Loucy (cell line): Measurements from ENCODE around the gene PI4KA.

Experiments
- H2AFZ ChIP-seq: fragments of 200-600 bp; sonication (generic); 2 replicates; pipeline ENCODE4 v1.6.0; 2016; ENCODE audit warnings: antibody characterized with exemption, mild to moderate bottlenecking, low read length, moderate library complexity
- H3F3A ChIP-seq: fragments of 200-600 bp; 2 replicates; pipeline ENCODE4 v1.6.0; 2016; ENCODE audit warnings: antibody characterized with exemption, low read depth, mild to moderate bottlenecking
- H3K27me3 ChIP-seq: fragments of 200-600 bp; sonication (generic); 2 replicates; pipeline ENCODE4 v1.6.1; 2014; ENCODE audit warnings: low read length, mild to moderate bottlenecking; ENCODE audit not compliant: insufficient read depth, poor library complexity, severe bottlenecking
- H3K36me3 ChIP-seq: fragments of 200-600 bp; sonication (generic); 2 replicates; pipeline ENCODE4 v1.6.1; 2016; ENCODE audit warnings: low read length; ENCODE audit not compliant: insufficient read depth
- H3K4me1 ChIP-seq: fragments of 200-600 bp; sonication (generic); 2 replicates; pipeline ENCODE4 v1.5.1; 2014; ENCODE audit warnings: low read length, mild to moderate bottlenecking; ENCODE audit not compliant: insufficient read depth, poor library complexity, severe bottlenecking
- H3K4me2 ChIP-seq: fragments of 200-600 bp; sonication (generic); 2 replicates; pipeline ENCODE4 v1.6.0; 2014; ENCODE audit warnings: antibody characterized with exemption, low read length, low read depth, mild to moderate bottlenecking; ENCODE audit not compliant: poor library complexity, severe bottlenecking
- H3K4me3 ChIP-seq: fragments of 200-600 bp; sonication (generic); 2 replicates; pipeline ENCODE4 v1.5.1; 2014; ENCODE audit warnings: low read length, mild to moderate bottlenecking, mixed read lengths; ENCODE audit not compliant: poor library complexity, severe bottlenecking
- H3K79me2 ChIP-seq: fragments of 200-600 bp; sonication (generic); 2 replicates; pipeline ENCODE4 v1.6.1; 2014; ENCODE audit warnings: low read length; ENCODE audit not compliant: insufficient read depth
- H3K9ac ChIP-seq: fragments of 200-600 bp; sonication (generic); 2 replicates; pipeline ENCODE4 v1.6.0; 2014; ENCODE audit warnings: mild to moderate bottlenecking, low read depth, low read length, moderate library complexity; ENCODE audit not compliant: poor library complexity, severe bottlenecking
- H3K9me2 ChIP-seq: fragments of 200-600 bp; sonication (generic); replicated peaks from 2 replicates; pipeline ENCODE4 v1.6.1; 2016; ENCODE audit warnings: low read depth, low read length, mixed read lengths
- H3K9me3 ChIP-seq: fragments of 200-600 bp; sonication (generic); 2 replicates; pipeline ENCODE4 v1.6.1; 2014; ENCODE audit warnings: mild to moderate bottlenecking, antibody characterized with exemption, low read length, low read depth; ENCODE audit not compliant: insufficient read depth
- H4K20me1 ChIP-seq: fragments of 200-600 bp; sonication (generic); 2 replicates; pipeline ENCODE4 v1.6.0; 2014; ENCODE audit warnings: antibody characterized with exemption, low read length, mild to moderate bottlenecking; ENCODE audit not compliant: insufficient read depth, poor library complexity, severe bottlenecking
- EZH2phosphoT487 ChIP-seq: fragments of 200-600 bp; IDR thresholded peaks from 2 replicates; pipeline ENCODE4 v1.6.1; 2018; ENCODE audit warnings: antibody characterized with exemption, mild to moderate bottlenecking, moderate library complexity, borderline replicate concordance
- TF ChIP-seq, protein P1 (sequence below): fragments of 200-600 bp; sonication (generic); conservative IDR thresholded peaks from 2 replicates; pipeline ENCODE4 v1.5.1; 2014; ENCODE audit warnings: mild to moderate bottlenecking, antibody characterized with exemption, low read length

PI4KA gene

DNA sequence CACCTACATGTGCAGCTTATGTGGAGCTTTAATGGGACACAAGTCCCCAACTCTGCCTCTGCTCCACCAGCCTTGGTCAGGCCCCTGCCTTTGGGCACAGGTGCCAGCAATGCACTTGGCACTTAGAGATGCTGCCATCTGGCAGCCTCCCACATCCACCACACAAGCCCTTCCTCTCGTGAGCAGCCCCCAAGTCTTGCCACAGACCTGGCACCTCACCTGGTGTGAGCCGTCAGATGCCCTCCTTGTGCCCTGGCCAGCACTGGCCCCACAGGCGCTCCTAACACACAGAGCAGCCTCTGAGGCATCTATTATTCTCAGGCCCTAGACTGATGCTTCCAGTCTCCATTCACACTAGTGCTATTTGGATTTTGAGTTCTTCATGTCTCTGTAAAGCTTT is 109.2 kb downstream of the PI4KA start:
- TF ChIP-seq EZH2phosphoT487, result no peak
- TF ChIP-seq, protein P1, sequence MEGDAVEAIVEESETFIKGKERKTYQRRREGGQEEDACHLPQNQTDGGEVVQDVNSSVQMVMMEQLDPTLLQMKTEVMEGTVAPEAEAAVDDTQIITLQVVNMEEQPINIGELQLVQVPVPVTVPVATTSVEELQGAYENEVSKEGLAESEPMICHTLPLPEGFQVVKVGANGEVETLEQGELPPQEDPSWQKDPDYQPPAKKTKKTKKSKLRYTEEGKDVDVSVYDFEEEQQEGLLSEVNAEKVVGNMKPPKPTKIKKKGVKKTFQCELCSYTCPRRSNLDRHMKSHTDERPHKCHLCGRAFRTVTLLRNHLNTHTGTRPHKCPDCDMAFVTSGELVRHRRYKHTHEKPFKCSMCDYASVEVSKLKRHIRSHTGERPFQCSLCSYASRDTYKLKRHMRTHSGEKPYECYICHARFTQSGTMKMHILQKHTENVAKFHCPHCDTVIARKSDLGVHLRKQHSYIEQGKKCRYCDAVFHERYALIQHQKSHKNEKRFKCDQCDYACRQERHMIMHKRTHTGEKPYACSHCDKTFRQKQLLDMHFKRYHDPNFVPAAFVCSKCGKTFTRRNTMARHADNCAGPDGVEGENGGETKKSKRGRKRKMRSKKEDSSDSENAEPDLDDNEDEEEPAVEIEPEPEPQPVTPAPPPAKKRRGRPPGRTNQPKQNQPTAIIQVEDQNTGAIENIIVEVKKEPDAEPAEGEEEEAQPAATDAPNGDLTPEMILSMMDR, result no peak
- Histone ChIP-seq H4K20me1 (no peaks in the 10 kb centered on the region), H3F3A (no peaks in the 10 kb centered on the region), H2AFZ (no peak overlapping the region), H3K4me3 (no peak overlapping the region), H3K36me3 (peaks cover 60% of the 10 kb centered on the region; the same call in 1 of the 2 replicates), H3K9me2 (no peaks in the 10 kb centered on the region), H3K79me2 (no peaks in the 10 kb centered on the region), H3K4me1 (no peaks in the 10 kb centered on the region), H3K27me3 (no peaks in the 10 kb centered on the region), H3K4me2 (no peak overlapping the region), H3K9ac (no peak overlapping the region), H3K9me3 (no peaks in the 10 kb centered on the region)

DNA sequence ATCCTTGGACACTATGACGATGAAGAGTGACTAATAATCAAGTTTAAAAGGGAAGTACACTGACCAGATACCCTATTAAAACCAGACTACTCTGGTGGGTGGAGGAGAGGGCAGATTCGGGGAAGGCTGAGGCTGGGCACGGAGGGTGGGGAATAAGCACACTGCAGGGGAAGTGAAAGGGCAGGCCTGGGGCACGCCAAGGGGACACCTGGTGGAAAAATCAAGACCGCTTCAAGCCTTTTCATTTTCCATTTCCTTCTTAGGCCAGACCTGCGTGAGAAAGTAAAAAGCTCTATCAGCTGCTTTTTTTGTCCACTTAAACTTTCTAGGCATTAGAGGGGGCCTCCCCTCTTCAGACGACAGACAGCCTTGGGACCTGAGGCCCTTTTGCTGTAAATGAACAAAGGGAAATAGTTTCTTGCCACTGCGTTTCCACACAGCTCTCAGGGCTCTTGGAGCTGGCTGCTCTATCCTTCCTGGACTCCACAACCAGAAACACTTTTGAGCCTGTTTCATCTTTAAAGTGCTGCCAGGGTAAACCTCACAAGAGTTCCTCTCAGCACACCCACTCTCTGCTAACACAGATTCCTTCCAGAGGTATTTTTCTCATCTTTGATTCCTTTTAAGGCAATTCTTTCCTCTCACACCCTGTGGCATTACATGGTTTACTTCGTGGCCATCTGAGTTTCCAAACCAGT is 109.7 kb downstream of the PI4KA start:
- Histone ChIP-seq H3K4me1 (no peaks in the 10 kb centered on the region), H3K9me2 (no peaks in the 10 kb centered on the region), H3K27me3 (no peaks in the 10 kb centered on the region), H3K79me2 (no peaks in the 10 kb centered on the region), H4K20me1 (no peaks in the 10 kb centered on the region), H3K9ac (no peak overlapping the region), H2AFZ (no peak overlapping the region), H3K4me3 (no peak overlapping the region), H3K4me2 (no peak overlapping the region), H3K36me3 (peaks cover 64% of the 10 kb centered on the region; the same call in 1 of the 2 replicates), H3F3A (no peaks in the 10 kb centered on the region), H3K9me3 (no peaks in the 10 kb centered on the region)
- TF ChIP-seq EZH2phosphoT487, result no peak
- TF ChIP-seq, protein P1, result no peak

DNA sequence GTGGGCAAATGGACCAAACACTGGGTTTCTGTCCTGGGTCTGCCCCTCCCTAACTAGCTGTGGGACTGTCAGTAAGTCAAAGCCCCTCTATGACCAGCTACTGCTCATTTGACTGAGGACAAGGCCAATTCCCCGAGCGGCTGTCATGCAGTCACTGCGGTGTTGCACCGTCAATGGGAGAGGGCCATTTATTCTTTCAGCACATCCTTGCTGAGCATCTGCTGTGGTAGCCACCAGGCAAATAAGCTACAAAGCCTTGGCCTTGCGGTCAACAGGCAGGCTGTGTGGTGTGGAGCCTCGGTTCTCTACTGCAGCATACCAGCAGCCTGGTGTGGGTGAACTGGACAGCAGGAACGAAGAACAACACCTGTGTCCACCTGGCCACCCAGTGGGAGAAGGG is 110.5 kb downstream of the PI4KA start:
- Histone ChIP-seq H3K9me3 (no peaks in the 10 kb centered on the region), H2AFZ (no peak overlapping the region), H3K9ac (no peak overlapping the region), H3K36me3 (peaks cover 64% of the 10 kb centered on the region; the same call in 1 of the 2 replicates), H3K9me2 (no peaks in the 10 kb centered on the region), H3K79me2 (no peaks in the 10 kb centered on the region), H3K4me2 (no peak overlapping the region), H3K4me1 (no peaks in the 10 kb centered on the region), H3F3A (no peaks in the 10 kb centered on the region), H4K20me1 (no peaks in the 10 kb centered on the region), H3K4me3 (no peak overlapping the region), H3K27me3 (no peaks in the 10 kb centered on the region)
- TF ChIP-seq, protein P1, result no peak
- no peak for TF ChIP-seq EZH2phosphoT487
